HPDE6-E6E7 (cell line): Measurements from ENCODE around the gene CALM1.
"Not testable (repeated sequence)": the region's sequence is repeated elsewhere in the genome, so short reads cannot be mapped to it uniquely, and the experiment has no call there.

Source experiments
- DNase-seq: peaks from one replicate; pipeline ENCODE4 v3.0.0; 2011; ENCODE audit warnings: missing footprints; ENCODE audit errors: extremely low spot score

CALM1 gene

GRCh38 chr14:90383731-90384542 lies 12.9 kb upstream of the CALM1 start:
- no peak for DNase-seq

GRCh38 chr14:90384543-90384911 lies 12.3 kb upstream of the CALM1 start:
- no peak for DNase-seq

DNA sequence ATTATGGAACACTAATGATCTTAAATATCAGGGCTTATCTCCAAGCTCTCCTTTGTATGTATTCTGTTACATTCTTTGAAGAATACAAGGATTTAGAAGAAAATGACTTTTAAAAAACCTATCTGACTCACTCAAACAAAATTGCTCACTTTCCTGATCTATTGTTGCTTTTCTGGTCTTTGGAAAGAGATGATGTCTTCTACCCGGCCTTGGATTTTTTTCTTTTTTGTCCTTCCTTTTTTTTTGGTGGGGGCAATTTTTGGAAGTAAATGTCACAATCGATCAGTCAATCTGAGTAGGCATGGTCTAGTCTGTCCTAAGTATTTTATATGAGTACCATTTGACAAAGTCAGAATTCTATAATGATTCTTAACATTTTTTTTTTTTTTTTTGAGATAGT lies 10.5 kb upstream of the CALM1 start:
- DNase-seq: no peak

- no peak for DNase-seq
Observed at GRCh38 chr14:90387206-90387760, 9.5 kb upstream of the CALM1 start.

- peak; percentile 76 for DNase-seq
Observed at GRCh38 chr14:90388437-90388836, 8.4 kb upstream of the CALM1 start.

GRCh38 chr14:90388982-90389381 lies 7.8 kb upstream of the CALM1 start:
- no peak for DNase-seq

DNA sequence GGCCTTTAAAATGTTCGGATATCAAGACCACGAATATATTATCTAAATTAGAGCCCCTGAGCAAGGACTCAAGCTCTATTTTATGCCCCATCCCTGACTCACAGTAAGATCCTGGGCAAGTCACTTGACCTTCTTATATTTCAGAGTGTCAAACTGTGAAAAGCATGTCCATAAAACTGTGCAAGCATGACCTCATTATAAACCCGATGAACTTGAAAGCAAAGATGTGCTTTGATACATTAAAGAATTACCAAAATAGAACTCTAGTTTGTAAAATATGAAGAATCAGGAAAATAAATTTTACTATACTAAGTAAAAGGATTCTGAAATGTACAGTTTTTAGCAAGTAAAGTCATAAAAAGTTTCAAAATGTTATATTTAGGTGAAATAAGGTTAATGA lies 2.9 kb upstream of the CALM1 start:
- no peak for DNase-seq

DNA sequence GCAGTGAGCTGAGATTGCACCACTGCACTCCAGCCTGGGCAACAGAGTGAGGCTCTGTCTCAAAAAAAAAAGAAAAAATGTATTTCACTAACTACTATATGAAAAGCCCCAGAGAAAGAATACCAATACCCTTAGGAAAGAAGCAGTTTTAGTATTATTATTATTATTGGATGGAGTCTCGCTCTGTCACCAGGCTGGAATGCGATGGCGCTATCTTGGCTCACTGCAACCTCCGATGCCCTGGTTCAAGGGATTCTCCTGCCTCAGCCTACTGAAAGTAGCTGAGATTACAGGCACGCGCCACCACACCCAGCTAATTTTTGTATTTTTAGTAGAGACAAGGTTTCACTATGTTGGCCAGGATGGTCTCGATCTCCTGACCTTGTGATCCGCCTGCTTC lies 2.0 kb upstream of the CALM1 start:
- not testable (repeated sequence) for DNase-seq

DNA sequence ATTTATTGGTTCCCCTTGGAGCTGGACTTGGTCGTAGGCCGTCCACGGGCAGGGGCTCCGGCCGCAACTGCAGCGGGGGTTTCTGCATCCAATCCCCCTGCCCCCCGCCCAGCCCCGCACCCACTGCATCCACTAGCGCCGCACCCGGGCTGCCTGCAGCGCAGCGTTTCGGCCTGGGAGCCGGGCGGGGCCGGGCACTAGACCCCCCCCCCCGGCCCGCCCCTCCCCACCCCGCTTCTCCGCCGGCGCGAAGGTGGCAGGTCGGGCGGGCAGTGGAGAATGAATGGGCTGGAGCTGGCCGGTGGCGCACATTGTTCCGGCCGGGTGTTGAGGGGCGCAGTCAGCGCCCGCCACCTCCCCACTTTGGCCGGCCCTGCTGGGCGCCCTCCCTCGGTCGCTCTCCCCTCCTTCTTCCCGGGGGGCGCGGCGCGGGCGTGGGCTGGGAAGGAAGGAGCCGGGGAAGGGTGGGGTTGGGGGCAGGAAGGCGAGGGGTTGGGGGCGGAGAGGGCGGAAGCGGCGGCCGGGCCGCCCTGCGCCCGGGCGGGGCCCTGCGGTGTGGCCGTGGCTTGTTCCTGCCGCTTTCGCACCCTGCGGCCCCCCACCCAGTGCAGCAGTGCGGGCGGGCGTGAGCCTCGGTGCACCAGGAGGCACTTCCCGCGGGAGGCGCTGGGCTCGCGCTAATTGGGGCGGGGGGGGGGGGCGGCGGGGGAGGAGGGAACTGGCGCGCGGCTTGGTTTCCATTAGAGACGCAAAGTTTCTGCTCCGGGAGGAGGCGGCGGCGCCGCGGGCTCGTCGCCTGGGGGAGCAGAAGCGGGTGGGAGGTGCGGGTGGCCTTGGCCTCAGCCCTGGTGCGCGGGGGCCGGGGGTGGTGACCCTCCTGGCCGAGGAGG lies 841 bp downstream of the CALM1 start:
- DNase-seq: peak; percentile 44

DNA sequence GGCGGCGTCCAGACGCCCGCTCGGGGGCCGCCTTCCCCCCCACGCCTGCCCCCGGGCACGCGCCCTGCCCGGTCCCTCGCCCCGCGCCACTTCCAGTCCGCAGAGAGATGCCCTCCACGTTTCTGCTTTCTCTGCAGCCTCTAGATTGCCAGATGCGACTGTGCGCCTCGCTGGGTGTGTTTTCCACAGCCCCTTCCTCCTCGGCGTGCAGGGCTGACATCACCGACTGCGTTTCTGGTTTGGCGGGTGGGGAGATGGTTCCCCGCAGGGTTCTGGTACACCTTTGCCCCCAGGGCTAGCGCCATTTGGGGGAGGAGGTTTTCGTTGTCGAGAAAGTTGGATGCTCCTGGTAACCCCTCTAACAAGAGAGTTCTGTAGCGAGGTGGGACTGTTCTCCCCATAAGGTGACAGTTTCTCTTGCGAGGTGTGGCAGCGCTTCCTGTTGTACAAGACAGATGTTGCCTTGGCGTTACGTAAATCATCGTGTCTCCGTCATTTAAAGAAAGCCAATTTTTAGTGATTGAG lies 1.5 kb downstream of the CALM1 start:
- peak; percentile 25 for DNase-seq

- no peak for DNase-seq
Observed at GRCh38 chr14:90398841-90399540, 2.2 kb downstream of the CALM1 start.

DNA sequence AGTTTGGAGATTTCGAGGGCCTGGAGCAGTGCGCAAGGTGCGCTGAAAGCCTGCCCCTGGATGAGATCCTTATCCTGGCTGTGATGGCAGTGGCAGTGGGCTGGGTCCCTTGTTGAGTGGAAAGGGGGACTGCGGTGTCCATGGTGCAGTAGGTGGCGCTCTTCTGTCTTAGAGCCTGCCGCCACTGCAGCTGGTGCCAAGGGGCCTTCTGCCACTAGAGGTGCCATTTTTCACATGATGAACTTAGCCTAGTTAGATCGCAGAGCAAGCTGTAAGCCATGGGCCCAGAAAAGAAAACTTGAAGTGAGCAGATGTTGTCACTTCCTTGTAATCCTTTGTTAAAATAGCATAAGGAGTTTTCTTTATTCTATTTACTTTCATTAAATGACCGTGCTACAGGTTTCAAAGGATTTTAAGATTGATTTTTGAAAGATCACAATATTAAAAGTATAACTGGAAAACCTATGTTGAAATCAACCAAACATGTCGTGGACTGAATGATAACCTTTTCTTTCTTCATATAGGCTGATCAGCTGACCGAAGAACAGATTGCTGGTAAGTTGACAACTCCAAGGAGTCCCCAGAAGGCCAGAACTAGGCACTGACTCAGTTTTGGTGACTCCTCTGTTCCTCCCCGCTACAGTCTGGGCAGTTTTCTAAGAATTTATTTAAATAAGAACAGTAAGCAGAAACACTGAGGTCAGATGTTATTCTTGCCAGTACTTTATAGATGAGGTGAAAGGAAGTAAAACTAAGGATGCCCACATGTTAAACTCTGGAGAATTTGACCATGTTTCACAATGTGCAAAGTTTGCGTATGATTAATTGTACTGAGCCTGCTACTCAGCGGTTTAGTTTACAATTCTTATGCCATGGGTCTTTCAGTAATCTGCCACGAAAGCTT lies 3.0 kb downstream of the CALM1 start:
- peak; percentile 91 for DNase-seq

GRCh38 chr14:90400904-90401561 lies 4.2 kb downstream of the CALM1 start:
- no peak for DNase-seq

DNA sequence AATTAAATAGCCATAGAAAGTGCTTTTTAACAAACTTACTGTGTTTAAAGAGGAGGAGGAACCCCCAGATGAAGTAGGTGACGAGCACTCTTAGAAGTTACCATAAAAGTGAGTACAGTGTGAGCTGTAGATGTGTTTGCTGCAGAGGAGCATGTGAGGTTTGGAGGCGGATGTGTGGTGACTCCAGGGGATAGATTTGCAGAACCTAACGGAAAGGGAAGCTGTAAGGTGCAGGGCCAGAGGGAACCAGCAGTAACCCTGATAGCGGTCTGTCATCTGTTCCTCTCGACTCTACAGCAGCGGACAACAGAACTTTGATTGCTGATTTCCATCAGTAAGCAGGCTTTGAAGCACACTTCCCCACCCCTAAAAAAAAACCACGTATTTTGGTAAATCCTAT lies 5.2 kb downstream of the CALM1 start:
- DNase-seq: no peak

DNA sequence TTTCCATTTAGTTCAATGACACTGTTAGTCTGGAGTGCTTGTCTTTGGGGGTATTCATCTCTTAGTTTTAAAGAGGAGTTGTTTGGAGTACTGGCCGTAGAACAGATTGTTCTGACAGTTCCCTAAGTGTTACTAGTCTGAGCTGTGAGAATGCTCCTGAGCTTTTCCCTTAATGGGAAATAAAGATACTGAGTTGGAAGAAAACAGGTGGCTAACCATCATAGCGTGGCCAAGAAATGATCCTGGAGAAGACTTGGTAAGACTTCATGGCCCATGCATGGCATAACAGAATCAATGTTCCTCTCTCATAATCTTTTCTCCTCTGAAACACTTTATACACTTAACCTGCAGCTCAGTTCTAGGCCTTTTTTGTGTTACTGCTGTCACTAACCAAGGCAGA lies 6.2 kb downstream of the CALM1 start:
- DNase-seq: no peak

GRCh38 chr14:90405101-90405500 lies 8.3 kb downstream of the CALM1 start:
- no peak for DNase-seq

DNA sequence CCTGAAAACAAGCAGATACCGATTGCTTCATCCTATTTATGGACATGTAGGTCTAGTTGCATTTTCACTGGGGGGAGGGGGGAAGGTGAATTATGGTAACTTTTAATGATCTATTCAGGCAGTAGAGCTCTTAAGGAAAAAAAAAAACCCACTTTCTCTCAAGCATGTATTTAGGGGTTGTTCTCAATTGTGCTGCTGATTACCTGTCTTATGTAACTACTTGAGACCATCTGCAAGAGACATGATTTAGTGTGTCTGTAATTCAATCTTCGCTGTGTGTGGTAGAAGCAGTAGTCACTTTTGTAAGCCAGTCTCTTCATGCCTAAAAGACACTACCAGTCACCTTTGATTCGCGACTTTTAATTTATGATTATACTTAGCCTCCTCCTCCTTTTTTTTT lies 8.9 kb downstream of the CALM1 start:
- DNase-seq: no peak

- no peak for DNase-seq
Observed at GRCh38 chr14:90406384-90406798, 9.6 kb downstream of the CALM1 start.

GRCh38 chr14:90407230-90407629 lies 10.4 kb downstream of the CALM1 start:
- DNase-seq: no peak

GRCh38 chr14:90408713-90409112 lies 11.9 kb downstream of the CALM1 start:
- DNase-seq: no peak
